A673 (cell line): ENCODE results near the gene PSPC1. TPM values are rescaled to one million over a fixed set of nuclear protein-coding genes. Genes with fewer than 3 reads are reported as not detected.

ENCODE experiments used
- BruUV-seq: library from RNA; stranded (reverse); fragments of 400-500 nt; replicated peaks from 2 replicates; lab custom pipeline; 2021; lab: Mats Ljungman, UMichigan
- CTCF ChIA-PET: fragments of 300-600 bp; sonication (Branson Sonifier 250); formaldehyde crosslinking; loops from one replicate; lab custom pipeline; 2022; ENCODE audit warnings: antibody characterized with exemption; lab: Charles Lee
- POLR2A ChIA-PET: fragments of 300-600 bp; sonication (Branson Sonifier 250); formaldehyde crosslinking; loops from one replicate; lab custom pipeline; 2022; ENCODE audit warnings: antibody characterized with exemption; ENCODE audit not compliant: low non-redundant PET; lab: Charles Lee
- DNase-seq: peaks from one replicate; pipeline ENCODE4 v3.0.0-alpha.2; 2015; ENCODE audit warnings: low spot score
- H3K27ac ChIP-seq: fragments of 200-600 bp; sonication (generic); 2 replicates; pipeline ENCODE4 v1.5.1; 2016; ENCODE audit warnings: mixed run types, low read depth, mild to moderate bottlenecking, mixed read lengths, antibody characterized with exemption, low read length; ENCODE audit not compliant: poor library complexity, severe bottlenecking
- H3K27me3 ChIP-seq: fragments of 200-600 bp; sonication (generic); replicated peaks from 2 replicates; pipeline ENCODE4 v1.6.1; 2017; ENCODE audit warnings: mixed run types, low read depth, mild to moderate bottlenecking, mixed read lengths, antibody characterized with exemption, low read length; ENCODE audit not compliant: insufficient read depth, poor library complexity
- H3K36me3 ChIP-seq: fragments of 200-600 bp; sonication (generic); 2 replicates; pipeline ENCODE4 v1.6.1; 2016; ENCODE audit warnings: mixed run types, mild to moderate bottlenecking, mixed read lengths, antibody characterized with exemption, low read length; ENCODE audit not compliant: insufficient read depth, poor library complexity, severe bottlenecking
- H3K4me1 ChIP-seq: fragments of 200-600 bp; sonication (generic); 2 replicates; pipeline ENCODE4 v1.6.1; 2017; ENCODE audit warnings: mixed run types, mild to moderate bottlenecking, mixed read lengths, antibody characterized with exemption, low read length; ENCODE audit not compliant: insufficient read depth, poor library complexity, severe bottlenecking
- H3K4me3 ChIP-seq: fragments of 200-600 bp; sonication (generic); 2 replicates; pipeline ENCODE4 v1.5.1; 2016; ENCODE audit warnings: low read depth, mixed run types, mild to moderate bottlenecking, mixed read lengths, low read length; ENCODE audit not compliant: poor library complexity, severe bottlenecking
- H3K9me3 ChIP-seq: fragments of 200-600 bp; sonication (generic); 2 replicates; pipeline ENCODE4 v1.6.1; 2016; ENCODE audit warnings: mixed run types, low read depth, mild to moderate bottlenecking, mixed read lengths, antibody characterized with exemption, low read length; ENCODE audit not compliant: poor library complexity, severe bottlenecking
- CTCF ChIP-seq: fragments of 300-800, 200-600 bp; sonication (generic); conservative IDR thresholded peaks from 2 replicates; pipeline ENCODE4 v1.5.1; 2017; ENCODE audit warnings: low read depth, mild to moderate bottlenecking, antibody characterized with exemption, low read length, moderate library complexity, mixed read lengths
- EZH2 ChIP-seq: fragments of 200-600 bp; sonication (generic); IDR thresholded peaks from 2 replicates; pipeline ENCODE4 v1.6.1; 2017; ENCODE audit warnings: borderline replicate concordance, low read depth, mild to moderate bottlenecking, mixed read lengths, antibody characterized with exemption, low read length; ENCODE audit not compliant: poor library complexity, severe bottlenecking
- intact Hi-C: fragments of 100-400 bp; cut with micrococcal nuclease; formaldehyde crosslinking; loops from one replicate; pipeline ENCODE4 v1.10.0; 2022; ENCODE audit not compliant: unreplicated experiment
- total RNA-seq: library from RNA; stranded (reverse); gene quantifications from 2 replicates; pipeline ENCODE4 v1.2.3, GENCODE V29; 2021

Gene PSPC1
- total RNA-seq, 1 experiment from 2014 or later, result 90.9 TPM

GRCh38 chr13:19772306-19772705 is 10.4 kb downstream of the PSPC1 start:
- Histone ChIP-seq H3K27ac (no peak overlapping the region), H3K36me3 (peaks cover 62% of the 10 kb centered on the region), H3K4me1 (no peaks in the 10 kb centered on the region), H3K27me3 (no peaks in the 10 kb centered on the region), H3K9me3 (no peaks in the 10 kb centered on the region), H3K4me3 (no peak overlapping the region)
- CTCF ChIA-PET, result no interaction called here
- intact Hi-C loops, result no loop called here
- no TSS peak for BruUV-seq
- no peak for TF ChIP-seq CTCF
- TF ChIP-seq EZH2, result no peak
- POLR2A ChIA-PET, result no interaction called here
- no peak for DNase-seq

GRCh38 chr13:19769854-19770253 is 12.9 kb downstream of the PSPC1 start:
- TF ChIP-seq EZH2 (no peak), CTCF (no peak)
- DNase-seq, result no peak
- intact Hi-C loops, result no loop called here
- no peaks in the 10 kb centered on the region for H3K27me3 ChIP-seq
- H3K27ac ChIP-seq, result no peak overlapping the region
- ChIA-PET POLR2A (no interaction called here), CTCF (no interaction called here)
- BruUV-seq, result no TSS peak
- H3K36me3 ChIP-seq, result peaks cover 82% of the 10 kb centered on the region
- H3K9me3 ChIP-seq, result no peaks in the 10 kb centered on the region
- H3K4me1 ChIP-seq, result no peaks in the 10 kb centered on the region
- no peak overlapping the region for H3K4me3 ChIP-seq

GRCh38 chr13:19767966-19768365 is 14.8 kb downstream of the PSPC1 start:
- POLR2A ChIA-PET, result no interaction called here
- no TSS peak for BruUV-seq
- Histone ChIP-seq H3K9me3 (no peaks in the 10 kb centered on the region), H3K27ac (no peak overlapping the region), H3K4me1 (no peaks in the 10 kb centered on the region), H3K36me3 (peaks cover 79% of the 10 kb centered on the region), H3K27me3 (no peaks in the 10 kb centered on the region), H3K4me3 (no peak overlapping the region)
- CTCF ChIA-PET, result no interaction called here
- DNase-seq, result no peak
- TF ChIP-seq CTCF (no peak), EZH2 (no peak)
- intact Hi-C loops, result no loop called here
